Retina (tissue), 1 donor: ENCODE measurements around the gene TIMM17B.

Experiments used
- DNase-seq: peaks from one replicate; pipeline ENCODE4 v3.0.0-alpha.2; 2016

The TIMM17B gene

DNA sequence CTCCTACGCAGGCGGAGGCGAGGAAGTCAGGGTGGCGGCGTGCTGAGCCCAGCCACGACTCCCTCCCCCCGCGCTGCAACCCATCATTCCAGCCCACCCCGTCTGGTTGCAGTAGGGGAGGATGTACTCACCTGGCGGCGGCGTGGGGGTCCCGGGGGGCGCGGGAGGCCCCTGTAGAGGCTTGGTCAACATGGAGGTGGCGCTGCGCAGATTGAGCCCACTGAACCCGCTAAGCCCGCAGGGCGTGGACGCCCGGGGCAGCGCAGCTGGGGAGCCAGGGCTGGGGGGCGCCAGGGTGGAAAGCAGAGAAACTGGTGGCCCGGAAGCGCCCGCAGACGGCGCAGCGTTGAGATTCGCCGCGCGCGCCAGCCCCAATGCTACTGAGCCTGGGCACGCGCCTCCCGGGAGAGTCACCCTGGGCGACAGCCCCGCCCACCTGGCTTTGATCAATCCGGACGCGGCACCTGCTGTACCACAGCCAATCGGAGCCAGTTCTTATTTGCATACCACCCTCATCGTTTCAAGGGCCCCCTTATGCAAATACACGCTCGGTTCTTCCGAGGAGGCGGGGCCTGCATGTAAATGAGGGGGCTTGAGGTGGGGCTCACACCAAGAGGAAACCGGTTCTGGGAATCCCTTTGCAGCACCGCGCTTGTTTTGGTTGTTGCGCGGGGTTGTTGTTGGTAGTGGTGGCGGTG lies 21.2 kb upstream of the TIMM17B start, which contains the start of gene PIM2:
Gene PIM2, minus strand, starts transcription at position 382 of the 698 bp plus-strand sequence. Its CDS starts 190 bp downstream, at position 192.
- peak; percentile 87 for DNase-seq

DNA sequence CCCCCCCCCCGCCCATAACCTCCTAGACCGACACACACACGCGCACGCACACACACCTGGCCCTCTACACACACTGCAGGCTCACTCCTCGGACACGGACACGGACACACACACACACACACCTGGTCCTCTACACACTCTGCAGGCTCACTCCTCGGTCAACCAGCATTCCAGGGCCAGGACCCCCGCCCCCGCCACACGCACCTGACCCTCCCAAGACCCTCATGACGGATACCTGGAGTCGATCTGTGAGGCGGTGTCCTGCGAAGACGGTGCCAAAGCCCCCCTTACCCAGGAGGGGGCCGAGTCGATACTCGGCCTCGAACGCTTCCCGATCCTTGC lies 20.7 kb upstream of the TIMM17B start:
- no peak for DNase-seq

DNA sequence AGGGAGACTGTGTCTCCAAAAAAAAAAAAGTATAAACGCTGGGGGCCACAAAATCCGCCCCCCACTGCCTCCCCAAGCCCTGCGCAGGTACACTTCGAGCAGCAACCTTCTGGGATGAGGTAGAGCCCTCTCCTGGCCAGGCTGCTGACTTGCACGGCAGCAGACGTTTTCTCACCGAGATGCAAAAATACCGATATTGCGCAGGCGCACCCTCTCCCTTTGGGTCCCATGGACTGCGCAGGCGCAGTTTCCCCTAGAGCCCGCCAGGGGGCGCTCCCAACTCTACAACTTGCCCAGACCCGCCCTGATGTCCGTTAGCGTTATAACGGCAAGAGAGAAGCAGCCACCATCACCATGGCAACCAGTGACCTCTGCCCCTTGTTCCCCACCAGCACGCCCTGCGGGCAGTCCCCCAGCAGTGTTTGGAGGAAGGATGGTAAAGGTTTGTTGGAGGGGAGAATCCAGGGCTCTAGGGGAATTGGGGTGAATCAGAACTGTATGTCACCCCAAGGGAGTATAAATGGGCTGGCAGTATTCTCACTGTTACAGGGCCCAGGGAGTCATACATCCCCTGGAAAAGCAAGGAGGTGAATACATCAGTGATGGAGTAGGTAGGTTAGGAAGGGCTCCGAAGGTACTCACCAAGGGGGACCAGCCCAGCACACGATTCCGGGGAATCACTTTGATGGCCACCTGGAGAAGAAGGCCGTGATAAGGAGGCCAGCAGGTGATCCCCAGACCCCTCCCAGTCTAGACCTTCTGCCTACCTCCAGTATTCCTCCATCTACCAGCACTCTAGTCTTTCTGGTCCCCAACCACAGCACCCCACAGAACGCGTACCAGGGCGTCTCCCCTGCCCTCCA lies 19.8 kb upstream of the TIMM17B start:
- DNase-seq, result peak; percentile 94

DNA sequence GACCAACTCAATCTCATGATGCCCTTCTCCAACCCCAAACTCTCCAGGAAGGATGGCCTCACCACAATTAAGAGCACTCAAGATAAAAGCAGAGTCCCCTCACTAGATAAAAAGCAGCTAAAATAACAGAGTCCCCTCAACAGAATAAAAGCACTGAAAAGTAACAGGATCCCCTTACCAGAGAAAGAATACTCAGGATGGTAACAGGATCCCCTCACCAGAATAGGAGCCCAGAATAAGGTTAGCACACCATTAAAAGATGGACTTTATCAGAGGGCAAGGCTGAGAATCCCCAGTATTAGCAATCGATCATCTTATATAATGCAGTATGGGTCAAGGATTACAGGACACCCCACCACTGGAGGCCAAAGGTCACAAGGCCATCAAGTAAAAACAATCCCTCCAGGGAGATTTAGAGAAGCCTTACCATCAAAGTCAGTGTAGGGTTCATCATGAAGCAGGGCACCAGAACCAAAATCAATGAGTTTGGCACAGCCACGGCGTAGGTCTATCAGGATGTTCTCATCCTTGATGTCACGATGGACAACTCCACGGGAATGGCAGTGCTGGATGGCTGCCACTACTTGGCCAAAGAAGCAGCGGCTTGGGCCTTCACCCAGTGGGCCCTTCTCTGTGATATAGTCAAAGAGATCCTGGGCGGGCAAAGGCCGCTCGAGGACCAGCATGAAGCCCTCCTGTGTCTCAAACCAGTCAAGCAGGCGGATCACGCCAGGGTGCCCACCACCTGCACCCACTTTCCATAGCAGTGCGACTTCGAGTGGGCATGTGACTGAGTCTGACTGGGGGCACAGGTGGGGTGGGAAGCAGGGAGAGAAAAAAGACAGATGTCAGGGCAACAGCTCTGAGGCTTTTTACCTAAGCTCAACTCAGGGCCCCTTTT lies 17.3 kb upstream of the TIMM17B start:
- no peak for DNase-seq

- DNase-seq, result no peak
Measured at GRCh38 chrX:48913605-48914366, 16.2 kb upstream of the TIMM17B start.

GRCh38 chrX:48911412-48912182 lies 14.0 kb upstream of the TIMM17B start, which contains the start of gene SLC35A2:
SLC35A2 (minus strand) TSS chrX:48911646; CDS start chrX:48911636, 10 bp downstream.
- DNase-seq, result peak; percentile 91

DNA sequence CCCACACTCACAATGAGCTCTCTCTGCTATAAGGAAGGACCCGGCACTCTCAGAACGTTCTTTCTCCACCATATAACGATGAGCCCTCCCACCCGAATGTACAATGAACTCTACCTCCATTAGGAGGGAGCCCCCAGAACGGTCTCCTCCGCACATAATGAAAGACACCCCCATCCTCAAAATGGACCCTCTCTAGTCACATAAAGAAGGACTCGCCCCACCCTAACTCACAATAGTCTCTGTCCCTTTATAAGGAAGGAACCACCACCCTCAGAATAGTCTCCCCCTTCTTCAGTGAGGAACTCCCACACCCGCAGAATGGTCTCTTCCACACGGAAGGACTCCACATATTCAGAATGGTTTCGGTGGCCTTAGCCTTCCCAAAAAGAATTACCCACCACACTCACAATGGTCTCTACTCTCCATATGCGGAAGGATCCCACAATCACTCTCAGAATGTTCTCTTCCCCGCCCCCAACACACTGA lies 13.4 kb upstream of the TIMM17B start:
- no peak for DNase-seq

DNA sequence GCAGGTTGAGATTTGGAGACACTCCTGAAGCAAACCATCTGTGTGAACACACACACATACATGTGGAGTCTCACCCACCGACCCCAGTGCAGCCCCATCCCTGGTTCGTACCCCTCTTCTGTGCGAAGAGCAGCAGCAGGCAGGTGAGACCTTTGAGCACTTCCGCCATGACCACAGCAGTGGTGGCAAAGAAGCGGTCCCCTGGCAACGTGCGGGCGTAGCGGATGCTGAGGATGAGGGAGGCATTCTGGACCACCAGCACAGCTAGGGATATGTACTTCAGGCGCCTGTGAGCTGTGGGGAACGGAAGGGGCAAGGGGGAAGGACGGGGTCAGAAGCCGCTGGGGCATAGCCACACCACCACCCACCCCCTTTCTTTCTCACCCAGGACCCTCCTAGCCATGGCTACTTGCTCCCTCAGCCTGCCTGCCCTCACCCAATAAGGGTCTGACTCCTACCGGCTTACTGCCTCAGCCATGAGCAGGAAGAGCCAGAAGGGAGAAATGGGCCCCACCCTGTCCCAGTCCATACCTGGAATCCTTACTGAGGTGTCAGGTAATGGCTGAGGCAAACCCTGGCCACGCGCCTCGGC lies 12.2 kb upstream of the TIMM17B start:
- DNase-seq, result no peak

GRCh38 chrX:48908600-48908999 lies 11.0 kb upstream of the TIMM17B start:
- DNase-seq, result no peak

DNA sequence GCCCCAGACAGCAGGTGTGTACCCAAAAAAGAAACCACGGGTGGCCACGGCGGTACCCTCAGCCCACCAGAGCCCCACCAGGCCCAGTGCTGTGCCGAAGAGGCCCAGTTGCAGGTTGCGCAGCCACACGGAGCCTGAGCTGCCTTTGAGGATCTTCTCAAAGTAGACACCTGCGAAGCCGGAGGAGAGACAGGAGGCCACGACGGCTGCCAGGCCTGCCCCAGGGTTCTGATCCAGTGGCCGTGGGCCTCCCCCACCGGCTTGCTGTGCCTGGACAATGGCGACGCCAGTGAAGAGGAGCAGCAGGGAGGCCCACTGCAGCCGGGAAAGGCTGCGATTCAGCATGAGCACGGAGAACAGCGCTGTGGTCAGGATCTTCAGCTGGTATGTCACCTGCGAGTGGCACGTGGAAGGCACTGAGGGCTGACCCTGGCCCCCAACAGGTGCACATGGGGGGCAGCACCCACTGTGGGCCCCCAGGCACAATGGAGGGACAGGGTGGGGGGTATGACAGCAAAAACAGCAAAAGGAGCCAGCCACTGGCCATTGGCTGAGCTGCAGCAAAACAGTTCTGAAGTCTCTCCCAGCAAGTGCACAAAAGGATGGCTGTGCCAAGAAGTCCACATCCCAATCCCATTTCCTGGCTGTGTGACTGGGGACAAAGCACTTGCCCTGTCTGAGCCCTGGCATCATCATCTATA lies 7.7 kb upstream of the TIMM17B start:
- DNase-seq, result no peak

DNA sequence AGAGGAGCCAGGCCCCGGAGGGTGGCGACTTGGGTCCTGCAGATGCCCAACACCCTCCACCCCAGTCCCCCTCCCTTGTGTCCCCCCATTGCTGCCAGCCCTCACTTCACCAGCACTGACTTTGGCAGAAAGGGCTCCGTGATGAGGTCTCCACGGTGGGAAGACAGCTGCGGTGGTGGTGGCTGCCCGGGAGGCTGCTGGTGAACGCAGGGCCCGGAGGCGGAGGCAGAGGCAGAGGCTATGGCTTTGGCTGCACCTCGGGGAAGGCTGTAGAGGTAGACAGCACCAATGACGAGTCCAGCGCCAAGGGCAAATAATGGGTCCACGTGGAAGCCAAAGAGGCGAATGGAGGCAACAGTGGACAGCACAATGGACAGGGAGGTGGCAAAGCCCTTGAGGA lies 7.1 kb upstream of the TIMM17B start:
- no peak for DNase-seq

- no peak for DNase-seq
Measured at GRCh38 chrX:48904180-48904579, 6.6 kb upstream of the TIMM17B start.

GRCh38 chrX:48903290-48903689 lies 5.7 kb upstream of the TIMM17B start:
- no peak for DNase-seq

DNA sequence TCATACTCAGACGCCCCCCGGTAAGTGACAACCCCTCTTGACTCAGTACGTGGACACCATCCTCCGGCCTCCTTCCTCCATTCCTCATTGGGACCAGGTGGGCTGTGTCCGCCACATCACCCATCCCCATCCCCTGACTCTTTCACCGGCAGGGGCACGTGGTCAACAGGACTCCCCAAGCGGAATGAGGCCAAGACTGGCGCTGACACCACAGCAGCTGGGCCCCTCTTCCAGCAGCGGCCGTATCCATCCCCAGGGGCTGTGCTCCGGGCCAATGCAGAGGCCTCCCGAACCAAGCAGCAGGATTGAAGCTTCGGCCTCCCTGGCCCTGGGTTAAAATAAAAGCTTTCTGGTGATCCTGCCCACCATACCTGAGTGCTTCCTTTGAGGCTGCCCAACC lies 5.2 kb upstream of the TIMM17B start:
- DNase-seq, result no peak

DNA sequence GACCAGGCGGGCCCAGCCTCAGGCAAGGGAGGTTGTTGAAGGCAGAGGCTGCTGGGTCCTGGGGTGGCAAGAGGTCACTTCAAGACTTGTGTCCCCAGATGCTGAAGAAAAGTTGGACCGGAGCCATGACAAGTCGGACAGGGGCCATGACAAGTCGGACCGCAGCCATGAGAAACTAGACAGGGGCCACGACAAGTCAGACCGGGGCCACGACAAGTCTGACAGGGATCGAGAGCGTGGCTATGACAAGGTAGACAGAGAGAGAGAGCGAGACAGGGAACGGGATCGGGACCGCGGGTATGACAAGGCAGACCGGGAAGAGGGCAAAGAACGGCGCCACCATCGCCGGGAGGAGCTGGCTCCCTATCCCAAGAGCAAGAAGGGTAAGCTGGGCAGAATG lies 4.6 kb upstream of the TIMM17B start:
- no peak for DNase-seq

GRCh38 chrX:48901069-48901468 lies 3.5 kb upstream of the TIMM17B start:
- DNase-seq, result no peak

DNA sequence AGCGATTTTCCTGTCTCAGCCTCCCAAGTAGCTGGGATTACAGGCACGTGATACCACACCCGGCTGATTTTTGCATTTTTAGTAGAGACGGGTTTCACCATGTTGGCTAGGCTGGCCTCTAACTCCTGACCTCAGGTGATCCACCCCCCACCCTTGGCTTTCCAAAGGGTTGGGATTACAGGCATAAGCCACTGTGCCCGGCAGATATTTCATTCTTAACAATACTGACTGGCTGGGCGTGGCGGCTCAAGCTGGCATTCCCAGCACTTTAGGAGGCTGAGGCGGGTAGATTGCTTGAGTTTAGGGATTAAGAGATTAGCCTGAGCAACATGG lies 1.5 kb upstream of the TIMM17B start:
- DNase-seq, result no peak

DNA sequence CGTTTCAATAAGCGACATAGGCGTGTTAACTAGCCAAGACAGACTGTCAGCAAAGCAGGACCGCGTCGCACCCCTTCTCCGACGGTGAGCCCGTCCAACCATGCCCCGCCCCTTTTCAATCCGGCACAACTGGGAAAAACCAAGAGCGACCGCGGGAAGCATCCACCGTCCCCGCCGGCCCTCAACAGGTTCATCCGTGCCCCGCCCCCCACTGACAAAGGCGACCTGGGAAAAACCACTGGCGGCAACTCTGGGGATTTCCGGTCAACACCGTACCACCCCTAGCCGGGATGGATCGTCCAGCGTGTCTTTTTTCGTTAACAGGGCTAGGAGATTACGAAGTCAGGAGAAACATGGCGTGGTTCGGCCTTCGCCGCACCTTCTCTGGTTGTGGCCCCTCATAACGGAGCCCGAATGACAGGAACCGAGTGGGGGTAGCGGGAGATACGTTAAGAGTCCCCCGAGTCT lies 377 bp downstream of the TIMM17B start:
- DNase-seq, result peak; percentile 86

DNA sequence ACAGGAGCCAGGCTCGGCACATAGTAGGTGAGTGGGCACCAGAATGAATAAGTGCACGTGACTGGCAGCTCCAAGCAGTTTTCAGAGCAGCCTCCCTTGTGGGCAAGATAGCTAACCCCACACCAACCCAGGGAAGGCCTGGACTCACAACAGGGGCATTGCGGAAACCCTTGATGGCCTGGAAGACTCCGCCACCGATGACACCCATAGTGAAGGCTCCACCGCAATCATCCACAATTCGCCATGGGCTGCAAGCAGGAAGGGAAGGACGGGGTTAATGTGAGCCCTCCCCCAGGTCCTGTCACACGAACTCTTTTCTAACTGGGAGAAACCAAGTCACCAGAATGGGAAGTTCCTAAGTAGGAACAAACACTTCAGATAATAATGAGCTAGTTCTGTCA lies 957 bp downstream of the TIMM17B start:
- DNase-seq, result peak; percentile 50

DNA sequence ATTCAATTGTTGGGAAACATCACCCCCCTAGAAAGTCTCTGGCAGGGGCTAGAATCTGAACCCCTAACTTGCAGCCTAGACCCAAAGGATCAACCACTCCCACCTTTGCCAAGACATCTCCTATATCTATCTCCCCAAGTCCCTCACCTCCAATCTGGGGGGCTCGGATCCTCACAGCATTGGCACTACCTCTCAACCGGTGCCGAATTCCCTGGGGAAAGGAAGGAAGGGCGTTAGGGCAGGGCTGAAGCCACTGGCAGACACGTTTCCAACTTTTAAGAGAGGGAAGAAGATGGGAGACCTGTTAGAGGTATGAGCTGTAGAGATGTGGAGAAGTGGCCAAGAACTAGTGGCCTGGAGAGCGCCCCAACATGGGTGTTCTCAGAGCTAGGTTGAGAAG lies 2.7 kb downstream of the TIMM17B start:
- DNase-seq, result no peak
